Astrocyte of the spinal cord (primary cell): ENCODE results near the gene ZFPM1.

Experiments
- DNase-seq: peaks from one replicate; pipeline ENCODE4 v3.0.0; 2011; ENCODE audit warnings: low read depth, low spot score
- H3K4me3 ChIP-seq: 2 replicates; pipeline ENCODE4 v1.5.1; 2011; ENCODE audit warnings: low read depth, mild to moderate bottlenecking, low read length, moderate library complexity
- CTCF ChIP-seq: IDR thresholded peaks from 2 replicates; pipeline ENCODE4 v1.5.1; 2012; ENCODE audit warnings: low read depth, mild to moderate bottlenecking, low read length, inconsistent platforms
- in situ Hi-C: cut with HindIII; loops from 2 replicates; pipeline ENCODE4 v1.10.0; 2017; ENCODE audit warnings: low sequenced_read_pairs

Gene ZFPM1

GRCh38 chr16:88522276-88522949, 69.3 kb downstream of the ZFPM1 start:
- in situ Hi-C loops, result no loop called here

GRCh38 chr16:88523309-88524161, 70.5 kb downstream of the ZFPM1 start:
- DNase-seq, result no peak
- in situ Hi-C loops, result no loop called here
- TF ChIP-seq CTCF, result no peak
- H3K4me3 ChIP-seq, result no peak overlapping the region

More at GRCh38 chr16:88522276-88522949, 69.3 kb downstream of the ZFPM1 start:
- no peak overlapping the region for H3K4me3 ChIP-seq
- no peak for DNase-seq
- TF ChIP-seq CTCF, result no peak

- TF ChIP-seq CTCF, result no peak
- in situ Hi-C loops, result no loop called here
- no peak for DNase-seq
- H3K4me3 ChIP-seq, result no peak overlapping the region
These were observed 71.3 kb downstream of the ZFPM1 start for GRCh38 chr16:88524274-88524972.

- DNase-seq, result no peak
- H3K4me3 ChIP-seq, result no peak overlapping the region
These were observed 72.0 kb downstream of the ZFPM1 start for GRCh38 chr16:88524973-88525662.

GRCh38 chr16:88525663-88525990, 72.5 kb downstream of the ZFPM1 start:
- H3K4me3 ChIP-seq, result no peak overlapping the region
- in situ Hi-C loops, result no loop called here
- no peak for DNase-seq
- TF ChIP-seq CTCF, result no peak

More at GRCh38 chr16:88524973-88525662, 72.0 kb downstream of the ZFPM1 start:
- no peak for TF ChIP-seq CTCF
- in situ Hi-C loops, result no loop called here
